Measurements from ENCODE around the gene CEP63.

DNA sequence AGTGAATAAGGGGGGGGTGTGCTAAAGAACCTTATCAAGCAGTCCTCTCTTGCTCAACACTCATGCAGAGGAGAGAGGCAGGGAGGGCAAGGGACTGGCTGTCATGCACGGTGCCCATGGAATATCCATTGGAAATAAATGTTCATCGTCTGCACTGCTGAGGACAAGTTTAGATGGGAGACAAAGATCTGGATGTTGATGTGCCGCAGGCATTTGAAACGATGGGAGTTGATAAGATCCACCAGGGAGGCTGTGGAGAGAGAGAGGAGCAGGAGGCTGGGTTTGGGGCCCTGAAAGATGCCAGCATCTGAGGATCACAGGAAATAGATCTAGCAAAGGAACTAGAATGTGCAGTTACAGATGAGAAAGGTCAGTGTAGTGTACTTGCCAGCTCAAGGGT lies 76.2 kb downstream of the CEP63 start:
- no peak for TF ChIP-seq POLR2A (IDR thresholded peaks at IDR 0.05)
- TF ChIP-seq, protein P1, sequence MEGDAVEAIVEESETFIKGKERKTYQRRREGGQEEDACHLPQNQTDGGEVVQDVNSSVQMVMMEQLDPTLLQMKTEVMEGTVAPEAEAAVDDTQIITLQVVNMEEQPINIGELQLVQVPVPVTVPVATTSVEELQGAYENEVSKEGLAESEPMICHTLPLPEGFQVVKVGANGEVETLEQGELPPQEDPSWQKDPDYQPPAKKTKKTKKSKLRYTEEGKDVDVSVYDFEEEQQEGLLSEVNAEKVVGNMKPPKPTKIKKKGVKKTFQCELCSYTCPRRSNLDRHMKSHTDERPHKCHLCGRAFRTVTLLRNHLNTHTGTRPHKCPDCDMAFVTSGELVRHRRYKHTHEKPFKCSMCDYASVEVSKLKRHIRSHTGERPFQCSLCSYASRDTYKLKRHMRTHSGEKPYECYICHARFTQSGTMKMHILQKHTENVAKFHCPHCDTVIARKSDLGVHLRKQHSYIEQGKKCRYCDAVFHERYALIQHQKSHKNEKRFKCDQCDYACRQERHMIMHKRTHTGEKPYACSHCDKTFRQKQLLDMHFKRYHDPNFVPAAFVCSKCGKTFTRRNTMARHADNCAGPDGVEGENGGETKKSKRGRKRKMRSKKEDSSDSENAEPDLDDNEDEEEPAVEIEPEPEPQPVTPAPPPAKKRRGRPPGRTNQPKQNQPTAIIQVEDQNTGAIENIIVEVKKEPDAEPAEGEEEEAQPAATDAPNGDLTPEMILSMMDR (IDR thresholded peaks at IDR 0.05), result no peak

Measured in body of pancreas (tissue), 4 donors.